Smooth muscle cell (in vitro differentiated cells): Measurements from ENCODE around the gene SMYD3. TPM values are rescaled to one million over a fixed set of nuclear protein-coding genes. Genes with fewer than 3 reads are reported as not detected.

ENCODE experiments used
- DNase-seq: peaks from one replicate; lab custom pipeline; 2025; ENCODE audit not compliant: unreplicated experiment; lab: John Stamatoyannopoulos, UW
- H2AFZ ChIP-seq: fragments of 200-600 bp; sonication (generic); 2 replicates; pipeline ENCODE4 v1.6.0; 2016; ENCODE audit warnings: antibody characterized with exemption, low read depth, mild to moderate bottlenecking
- H3F3A ChIP-seq: fragments of 200-600 bp; sonication (generic); 2 replicates; pipeline ENCODE4 v1.6.0; 2017; ENCODE audit warnings: antibody characterized with exemption, low read depth
- H3K27ac ChIP-seq: fragments of 200-600 bp; sonication (generic); 2 replicates; pipeline ENCODE4 v1.5.1; 2016; ENCODE audit warnings: low read depth, mild to moderate bottlenecking
- H3K27me3 ChIP-seq: fragments of 200-600 bp; sonication (generic); 2 replicates; pipeline ENCODE4 v1.6.1; 2016; ENCODE audit warnings: low read depth, mild to moderate bottlenecking
- H3K36me3 ChIP-seq: fragments of 200-600 bp; sonication (generic); 2 replicates; pipeline ENCODE4 v1.5.1; 2016; ENCODE audit warnings: low read depth
- H3K4me1 ChIP-seq: fragments of 200-600 bp; sonication (generic); 2 replicates; pipeline ENCODE4 v1.5.1; 2016; ENCODE audit warnings: low read depth
- H3K4me2 ChIP-seq: fragments of 200-600 bp; sonication (generic); 2 replicates; pipeline ENCODE4 v1.6.0; 2016; ENCODE audit warnings: mild to moderate bottlenecking
- H3K4me3 ChIP-seq: fragments of 200-600 bp; sonication (generic); 2 replicates; pipeline ENCODE4 v1.5.1; 2016; ENCODE audit warnings: mild to moderate bottlenecking
- H3K79me2 ChIP-seq: fragments of 200-600 bp; sonication (generic); 2 replicates; pipeline ENCODE4 v1.6.0; 2016; ENCODE audit warnings: low read depth, mild to moderate bottlenecking
- H3K9ac ChIP-seq: fragments of 200-600 bp; sonication (generic); 2 replicates; pipeline ENCODE4 v1.6.0; 2016; ENCODE audit warnings: low read depth
- H3K9me3 ChIP-seq: fragments of 200-600 bp; sonication (generic); replicated peaks from 2 replicates; pipeline ENCODE4 v1.5.1; 2016; ENCODE audit warnings: low read depth
- H4K20me1 ChIP-seq: fragments of 200-600 bp; sonication (generic); 2 replicates; pipeline ENCODE4 v1.6.0; 2016; ENCODE audit warnings: low read depth
- CTCF ChIP-seq: fragments of 200-600 bp; sonication (generic); IDR thresholded peaks from 2 replicates; pipeline ENCODE4 v1.5.1; 2017; ENCODE audit warnings: borderline replicate concordance, mild to moderate bottlenecking, antibody characterized with exemption; ENCODE audit not compliant: insufficient read depth, poor library complexity, severe bottlenecking
- WGBS: methylation state at CpG from one replicate; pipeline ENCODE4 v1.1.7; 2016; ENCODE audit warnings: low lambda C conversion rate; 5-methylcytosine and 5-hydroxymethylcytosine counted together
- polyA plus RNA-seq: library from polyadenylated mRNA; unstranded; fragments of >200 nt; fragmentation: Nextera tagmentation; extraction: Ambion mirVana; gene quantifications from 2 replicates; pipeline ENCODE4 v1.2.1, GENCODE V29; 2016
- total RNA-seq: library from RNA; depleted of rRNA; stranded (reverse); fragments of >200 nt; gene quantifications from 2 replicates; pipeline ENCODE4 v1.2.3, GENCODE V29; 2014

Gene SMYD3
- total and polyA plus RNA-seq, 2 experiments from 2014 or later = 162 to 301 TPM

GRCh38 chr1:245855846-245856730, 651.0 kb downstream of the SMYD3 start:
- peak overlapping the region; percentile 85 for H3K27ac ChIP-seq
- peaks cover 14% of the 10 kb centered on the region for H3F3A ChIP-seq
- H2AFZ ChIP-seq = no peak overlapping the region
- H3K36me3 ChIP-seq = peaks cover 9% of the 10 kb centered on the region
- DNase-seq = no peak
- WGBS = 68% methylated on average over 8 of the region's 8 CpGs
- H3K79me2 ChIP-seq = no peaks in the 10 kb centered on the region
- no peaks in the 10 kb centered on the region for H4K20me1 ChIP-seq
- no peak for TF ChIP-seq CTCF
- no peaks in the 10 kb centered on the region for H3K27me3 ChIP-seq
- no peaks in the 10 kb centered on the region for H3K9me3 ChIP-seq
- H3K4me2 ChIP-seq = peak overlapping the region; percentile 62
- no peak overlapping the region for H3K4me3 ChIP-seq
- H3K4me1 ChIP-seq = peaks cover 16% of the 10 kb centered on the region
- peak overlapping the region; percentile 58 for H3K9ac ChIP-seq

GRCh38 chr1:245853291-245853690, 653.8 kb downstream of the SMYD3 start:
- DNase-seq = no peak
- peaks cover 9% of the 10 kb centered on the region for H3K36me3 ChIP-seq
- H3K79me2 ChIP-seq = no peaks in the 10 kb centered on the region
- H3K4me3 ChIP-seq = no peak overlapping the region
- H4K20me1 ChIP-seq = no peaks in the 10 kb centered on the region
- TF ChIP-seq CTCF = no peak
- no peak overlapping the region for H2AFZ ChIP-seq
- WGBS = 99% methylated on average over 17 of the region's 17 CpGs
- H3K27ac ChIP-seq = no peak overlapping the region
- H3F3A ChIP-seq = peaks cover 8% of the 10 kb centered on the region
- no peak overlapping the region for H3K9ac ChIP-seq
- no peaks in the 10 kb centered on the region for H3K27me3 ChIP-seq
- H3K9me3 ChIP-seq = no peaks in the 10 kb centered on the region
- H3K4me2 ChIP-seq = no peak overlapping the region
- peaks cover 8% of the 10 kb centered on the region for H3K4me1 ChIP-seq

GRCh38 chr1:245843101-245843500, 664.0 kb downstream of the SMYD3 start:
- Histone ChIP-seq H3F3A (no peaks in the 10 kb centered on the region), H3K27me3 (no peaks in the 10 kb centered on the region), H3K4me3 (no peak overlapping the region), H4K20me1 (no peaks in the 10 kb centered on the region), H3K4me1 (no peaks in the 10 kb centered on the region), H3K79me2 (no peaks in the 10 kb centered on the region), H3K27ac (no peak overlapping the region), H3K4me2 (no peak overlapping the region), H3K9me3 (no peaks in the 10 kb centered on the region), H3K36me3 (peaks cover 4% of the 10 kb centered on the region), H2AFZ (no peak overlapping the region), H3K9ac (no peak overlapping the region)
- WGBS = 52% methylated on average over 3 of the region's 3 CpGs
- no peak for DNase-seq
- no peak for TF ChIP-seq CTCF

- 98% methylated on average over 8 of the region's 8 CpGs for WGBS
- Histone ChIP-seq H4K20me1 (no peaks in the 10 kb centered on the region), H3K9me3 (no peaks in the 10 kb centered on the region), H3K4me2 (no peak overlapping the region), H3K4me1 (no peaks in the 10 kb centered on the region), H3K4me3 (no peak overlapping the region), H3K79me2 (no peaks in the 10 kb centered on the region), H2AFZ (no peak overlapping the region), H3K27me3 (no peaks in the 10 kb centered on the region), H3K27ac (no peak overlapping the region), H3K36me3 (peaks cover 4% of the 10 kb centered on the region), H3F3A (no peaks in the 10 kb centered on the region), H3K9ac (no peak overlapping the region)
- TF ChIP-seq CTCF = no peak
- no peak for DNase-seq
These were observed 665.0 kb downstream of the SMYD3 start for GRCh38 chr1:245842106-245842505.
